MM.1S (cell line): ENCODE data around the gene TBC1D23.

ENCODE experiments used
- DNase-seq: peaks from one replicate; pipeline ENCODE4 v3.0.0-alpha.2; 2015
- H2AFZ ChIP-seq: fragments of 300-600 bp; sonication (generic); 2 replicates; pipeline ENCODE4 v1.6.0; 2016; ENCODE audit warnings: antibody characterized with exemption, low read length
- H3F3A ChIP-seq: fragments of 300-600 bp; sonication (generic); 2 replicates; pipeline ENCODE4 v1.6.1; 2016; ENCODE audit warnings: mild to moderate bottlenecking, antibody characterized with exemption, low read length, moderate library complexity, mixed read lengths; ENCODE audit not compliant: insufficient read depth
- H3K27ac ChIP-seq: fragments of 300-600 bp; sonication (generic); 2 replicates; pipeline ENCODE4 v1.5.1; 2016; ENCODE audit warnings: mild to moderate bottlenecking, low read length
- H3K27me3 ChIP-seq: fragments of 300-600 bp; sonication (generic); replicated peaks from 2 replicates; pipeline ENCODE4 v1.6.0; 2016; ENCODE audit warnings: low read length; ENCODE audit not compliant: insufficient read depth
- H3K36me3 ChIP-seq: fragments of 300-600 bp; sonication (generic); replicated peaks from 2 replicates; pipeline ENCODE4 v1.6.1; 2016; ENCODE audit warnings: mild to moderate bottlenecking, low read length, mixed read lengths; ENCODE audit not compliant: insufficient read depth
- H3K4me1 ChIP-seq: fragments of 300-600 bp; sonication (generic); 2 replicates; pipeline ENCODE4 v1.6.1; 2016; ENCODE audit warnings: low read length, mixed read lengths
- H3K4me2 ChIP-seq: fragments of 300-600 bp; sonication (generic); 2 replicates; pipeline ENCODE4 v1.6.0; 2016; ENCODE audit warnings: low read depth, low read length
- H3K4me3 ChIP-seq: fragments of 300-600 bp; sonication (generic); 2 replicates; pipeline ENCODE4 v1.5.1; 2016; ENCODE audit warnings: low read length, mixed read lengths
- H3K79me2 ChIP-seq: fragments of 300-600 bp; sonication (generic); 2 replicates; pipeline ENCODE4 v1.6.1; 2016; ENCODE audit warnings: mixed run types, low read length, mixed read lengths
- H3K9ac ChIP-seq: fragments of 300-600 bp; sonication (generic); 2 replicates; pipeline ENCODE4 v1.6.1; 2016; ENCODE audit warnings: low read length, mixed read lengths
- H3K9me2 ChIP-seq: fragments of 300-600 bp; sonication (generic); replicated peaks from 2 replicates; pipeline ENCODE4 v1.6.1; 2016; ENCODE audit warnings: mild to moderate bottlenecking, low read length, mixed read lengths; ENCODE audit not compliant: insufficient read depth
- H3K9me3 ChIP-seq: fragments of 300-600 bp; sonication (generic); replicated peaks from 2 replicates; pipeline ENCODE4 v1.6.1; 2016; ENCODE audit warnings: mild to moderate bottlenecking, low read length, mixed read lengths; ENCODE audit not compliant: insufficient read depth
- H4K20me1 ChIP-seq: fragments of 300-600 bp; sonication (generic); 2 replicates; pipeline ENCODE4 v1.6.1; 2016; ENCODE audit warnings: mild to moderate bottlenecking, low read length, moderate library complexity, mixed read lengths; ENCODE audit not compliant: insufficient read depth
- CTCF ChIP-seq: fragments of 300-600 bp; sonication (generic); IDR thresholded peaks from 2 replicates; pipeline ENCODE4 v1.5.1; 2016; ENCODE audit warnings: antibody characterized with exemption, low read length, mixed read lengths
- EZH2 ChIP-seq: fragments of 300-600 bp; sonication (generic); optimal IDR thresholded peaks from 2 replicates; pipeline ENCODE3; 2017; ENCODE audit warnings: low read depth, mild to moderate bottlenecking, antibody characterized with exemption, low read length, mixed read lengths
- EZH2phosphoT487 ChIP-seq: fragments of 300-600 bp; sonication (generic); IDR thresholded peaks from 2 replicates; pipeline ENCODE4 v1.6.1; 2018; ENCODE audit warnings: antibody characterized with exemption, low read length

The TBC1D23 gene

GRCh38 chr3:100254168-100254777 lies 6.5 kb upstream of the TBC1D23 start:
- no peaks in the 10 kb centered on the region for H4K20me1 ChIP-seq
- no peak for TF ChIP-seq EZH2
- TF ChIP-seq CTCF = peak; percentile 81
- TF ChIP-seq EZH2phosphoT487 = no peak
- no peak overlapping the region for H3K27ac ChIP-seq
- no peaks in the 10 kb centered on the region for H3K9me2 ChIP-seq
- H3K9ac ChIP-seq = no peak overlapping the region
- no peaks in the 10 kb centered on the region for H3K9me3 ChIP-seq
- DNase-seq = peak; percentile 50
- no peaks in the 10 kb centered on the region for H3K27me3 ChIP-seq
- no peaks in the 10 kb centered on the region for H3K4me1 ChIP-seq
- H3K4me2 ChIP-seq = no peak overlapping the region
- H3F3A ChIP-seq = no peaks in the 10 kb centered on the region
- no peak overlapping the region for H3K4me3 ChIP-seq
- no peak overlapping the region for H2AFZ ChIP-seq
- H3K79me2 ChIP-seq = no peaks in the 10 kb centered on the region
- H3K36me3 ChIP-seq = no peaks in the 10 kb centered on the region

- peaks cover 2% of the 10 kb centered on the region for H3K4me1 ChIP-seq
- H4K20me1 ChIP-seq = no peaks in the 10 kb centered on the region
- H3K27me3 ChIP-seq = no peaks in the 10 kb centered on the region
- H3K36me3 ChIP-seq = no peaks in the 10 kb centered on the region
- H3K4me3 ChIP-seq = no peak overlapping the region
- H2AFZ ChIP-seq = no peak overlapping the region
- H3K27ac ChIP-seq = no peak overlapping the region
- no peak overlapping the region for H3K9ac ChIP-seq
- no peak overlapping the region for H3K4me2 ChIP-seq
- H3K9me3 ChIP-seq = no peaks in the 10 kb centered on the region
- no peaks in the 10 kb centered on the region; the same call in 1 of the 2 replicates for H3F3A ChIP-seq
- H3K79me2 ChIP-seq = peaks cover 10% of the 10 kb centered on the region
- DNase-seq = no peak
- no peaks in the 10 kb centered on the region for H3K9me2 ChIP-seq
- TF ChIP-seq CTCF (no peak), EZH2 (no peak), EZH2phosphoT487 (no peak)
These were observed 4.1 kb upstream of the TBC1D23 start for GRCh38 chr3:100256731-100257151.

- TF ChIP-seq EZH2 = no peak
- no peak for TF ChIP-seq EZH2phosphoT487
- TF ChIP-seq CTCF = no peak
- H3K36me3 ChIP-seq = no peaks in the 10 kb centered on the region
- H2AFZ ChIP-seq = no peak overlapping the region
- H3F3A ChIP-seq = no peaks in the 10 kb centered on the region; the same call in 1 of the 2 replicates
- no peak overlapping the region for H3K4me2 ChIP-seq
- no peaks in the 10 kb centered on the region for H3K9me2 ChIP-seq
- no peak for DNase-seq
- H3K4me3 ChIP-seq = no peak overlapping the region
- no peaks in the 10 kb centered on the region for H4K20me1 ChIP-seq
- no peak overlapping the region for H3K27ac ChIP-seq
- no peak overlapping the region for H3K9ac ChIP-seq
- no peaks in the 10 kb centered on the region for H3K27me3 ChIP-seq
- H3K79me2 ChIP-seq = peaks cover 18% of the 10 kb centered on the region
- no peaks in the 10 kb centered on the region for H3K9me3 ChIP-seq
- H3K4me1 ChIP-seq = peaks cover 7% of the 10 kb centered on the region
These were observed 3.2 kb upstream of the TBC1D23 start for GRCh38 chr3:100257586-100257985.
